ENCODE measurements around the gene SNX20.

The SNX20 gene

GRCh38 chr16:50704245-50704644 is 23.1 kb upstream of the SNX20 start:
- no peak for DNase-seq

GRCh38 chr16:50702725-50703124 is 21.6 kb upstream of the SNX20 start:
- no peak for DNase-seq

- DNase-seq, result no peak
These were observed 18.4 kb upstream of the SNX20 start for GRCh38 chr16:50699326-50700159.

DNA sequence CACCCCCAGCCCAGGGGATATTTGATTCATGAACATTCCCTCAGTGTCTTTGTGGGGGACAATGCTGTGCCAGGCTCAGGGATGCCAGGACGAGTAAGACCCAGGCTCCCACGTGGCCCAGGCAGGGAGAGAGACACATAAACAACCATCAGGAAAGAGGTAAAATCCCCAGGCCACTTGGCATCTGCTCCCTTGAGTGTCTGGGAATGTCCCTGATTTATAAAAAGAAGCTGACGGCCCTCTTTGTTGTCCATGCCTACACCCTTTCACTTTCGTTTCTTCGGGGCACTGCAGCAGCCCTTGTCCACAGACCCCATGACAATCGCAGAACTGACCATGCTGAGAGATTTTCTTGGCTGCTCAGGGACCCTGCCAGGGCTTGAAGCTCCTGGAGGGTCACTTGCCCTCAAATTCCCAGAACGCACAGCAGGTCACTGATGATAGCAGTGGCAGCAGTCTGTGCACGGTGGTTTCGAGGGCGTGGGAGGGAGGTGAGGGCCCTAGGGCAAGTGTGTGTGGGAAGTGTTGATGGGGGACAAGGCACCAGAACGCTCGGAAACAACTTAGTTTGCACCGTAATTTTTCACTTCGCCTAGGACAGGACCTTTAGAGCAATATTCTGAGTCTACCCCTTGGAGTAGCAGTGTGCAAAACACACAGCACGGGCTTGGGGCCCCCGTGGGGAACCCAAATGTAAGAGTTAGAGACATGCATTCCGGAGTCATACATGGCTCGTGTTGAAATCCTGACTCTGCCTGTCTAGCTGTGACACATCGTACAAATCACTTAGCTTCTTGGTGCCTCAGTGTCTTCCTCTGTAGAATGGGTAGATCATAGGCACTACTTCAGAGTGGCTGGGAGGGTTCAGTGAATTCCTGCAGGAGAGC is 17.0 kb upstream of the SNX20 start:
- no peak for DNase-seq

- no peak for DNase-seq
These were observed 16.3 kb upstream of the SNX20 start for GRCh38 chr16:50697421-50697715.

GRCh38 chr16:50696575-50697420 is 15.7 kb upstream of the SNX20 start:
- peak; percentile 30 for DNase-seq

DNA sequence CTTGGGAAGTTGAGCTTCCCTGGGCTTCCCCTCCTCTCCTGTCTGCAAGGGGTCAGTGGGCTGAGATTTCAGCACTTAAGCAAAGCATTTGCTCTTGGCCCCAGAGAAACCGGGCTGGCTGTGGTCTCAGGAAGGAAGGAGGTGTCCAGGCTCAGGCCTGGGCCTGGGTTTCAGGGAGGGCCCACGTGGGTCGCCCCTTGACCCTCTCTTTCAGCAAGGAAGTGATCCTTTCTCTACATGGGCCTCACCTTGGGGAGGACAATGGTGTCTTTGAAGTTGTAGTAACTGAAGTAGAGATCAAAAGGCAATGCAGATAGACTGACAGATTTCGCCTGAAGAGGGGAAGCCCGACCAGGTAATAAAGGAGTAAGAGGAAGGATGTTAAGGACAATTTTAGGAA is 15.0 kb upstream of the SNX20 start:
- DNase-seq, result no peak

DNA sequence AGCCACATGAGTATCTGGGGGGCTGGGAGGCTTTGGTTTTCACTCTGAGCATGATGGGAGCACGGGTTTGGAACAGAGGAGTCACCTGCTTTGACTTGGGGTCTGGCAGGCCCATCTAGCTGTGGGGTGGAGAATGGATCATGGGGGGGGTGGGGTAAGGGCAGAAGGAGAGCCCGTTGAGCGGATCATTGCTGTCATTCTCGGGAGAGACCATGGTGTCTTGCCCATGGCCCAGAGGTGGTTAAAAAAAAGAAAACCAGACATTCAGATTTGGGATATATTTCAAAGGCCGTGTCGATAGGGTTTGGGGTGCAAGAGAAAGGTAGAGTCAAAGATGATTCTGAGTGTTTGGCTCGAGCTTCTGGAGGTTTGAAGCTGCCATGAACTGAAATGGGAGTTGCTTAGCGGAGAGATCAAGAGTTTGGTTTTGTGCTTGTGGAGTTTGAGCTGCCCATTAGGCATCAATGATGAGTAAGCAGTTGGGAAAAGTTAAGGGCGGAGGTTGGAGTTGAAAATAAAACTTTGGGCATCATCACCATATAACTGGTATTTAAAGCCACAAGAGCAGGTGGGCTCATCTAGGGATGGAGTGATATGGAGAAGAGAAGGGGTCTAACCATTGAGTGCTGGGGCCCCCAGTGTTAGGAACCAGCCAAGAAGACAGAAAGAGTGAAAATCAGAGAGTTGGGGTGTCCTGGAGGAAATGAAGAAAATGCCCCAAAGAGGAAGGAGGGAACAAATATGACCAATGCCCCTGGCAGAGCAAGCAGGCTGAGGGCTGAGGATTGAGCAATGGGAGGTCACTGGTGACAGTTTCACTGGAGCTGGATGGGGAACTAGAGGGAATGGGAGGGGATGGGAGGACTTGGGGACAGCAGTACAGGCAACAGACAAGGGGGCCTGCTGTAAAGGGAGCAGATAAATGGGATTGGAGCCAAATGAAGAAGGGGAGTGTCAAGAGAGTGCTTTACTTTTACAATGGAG is 14.2 kb upstream of the SNX20 start:
- no peak for DNase-seq

DNA sequence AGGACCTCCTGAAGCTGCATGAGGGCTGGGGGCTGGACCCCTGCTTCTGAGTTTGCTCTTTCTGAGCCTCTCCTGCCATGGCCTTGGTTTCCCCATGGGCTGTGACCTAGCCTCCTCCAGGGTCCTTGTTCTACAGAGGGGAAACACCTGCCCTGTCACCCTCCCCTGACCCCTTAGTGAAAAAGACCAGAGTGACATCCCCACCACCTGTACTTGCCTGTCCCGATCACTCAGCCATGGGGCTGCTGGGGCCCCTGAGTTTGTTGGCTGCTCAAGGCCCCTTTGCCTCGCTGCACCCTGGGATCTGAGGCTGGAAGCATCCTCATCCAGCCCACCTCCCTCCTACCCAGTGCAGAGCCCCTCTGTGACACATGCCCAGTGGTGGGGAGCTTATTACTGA is 13.1 kb upstream of the SNX20 start:
- DNase-seq, result no peak

DNA sequence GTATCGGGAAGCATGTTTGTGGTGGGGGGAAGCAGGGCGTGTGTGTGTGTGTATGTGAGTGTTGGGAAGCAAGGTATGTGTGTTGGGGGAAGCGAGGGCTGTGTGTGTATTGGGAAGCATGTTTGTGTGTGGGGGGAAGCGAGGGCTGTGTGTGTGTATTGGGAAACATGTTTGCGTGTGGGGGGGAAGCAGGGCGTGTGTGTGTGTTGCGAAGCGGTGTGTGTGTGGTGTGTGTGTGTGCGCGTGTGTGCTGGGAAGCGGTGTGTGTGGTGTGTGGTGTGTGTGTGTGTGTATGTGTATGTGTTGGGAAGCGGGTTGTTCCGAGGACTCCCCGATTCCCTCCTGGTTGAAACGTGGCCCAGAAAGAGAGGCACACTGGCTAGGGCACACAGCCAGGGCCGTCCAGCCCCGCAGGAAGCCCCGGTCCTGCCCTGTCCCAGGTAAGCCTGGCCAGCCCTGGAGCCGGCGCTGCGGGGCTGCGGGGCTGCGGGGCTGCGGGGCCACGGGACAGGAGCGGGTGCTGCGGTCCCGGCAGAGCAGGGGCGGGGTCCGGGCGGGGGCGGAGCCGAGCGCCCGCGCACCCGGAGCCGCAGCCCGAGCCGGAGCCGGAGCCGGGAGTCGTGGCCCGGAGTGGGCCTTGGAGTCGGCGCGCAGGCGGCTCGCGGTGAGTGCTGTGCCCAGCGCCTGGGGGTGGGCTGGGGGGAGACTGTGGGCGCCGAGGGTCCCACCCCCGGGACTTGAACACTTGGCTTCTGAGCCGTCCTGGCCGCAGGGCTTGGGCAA is 12.1 kb upstream of the SNX20 start, which contains the start of gene NOD2:
NOD2 (plus strand) TSS at position 608 of the 783 bp plus-strand sequence. CDS start 5,890 bp downstream, outside the sequence.
- DNase-seq, result no peak

DNA sequence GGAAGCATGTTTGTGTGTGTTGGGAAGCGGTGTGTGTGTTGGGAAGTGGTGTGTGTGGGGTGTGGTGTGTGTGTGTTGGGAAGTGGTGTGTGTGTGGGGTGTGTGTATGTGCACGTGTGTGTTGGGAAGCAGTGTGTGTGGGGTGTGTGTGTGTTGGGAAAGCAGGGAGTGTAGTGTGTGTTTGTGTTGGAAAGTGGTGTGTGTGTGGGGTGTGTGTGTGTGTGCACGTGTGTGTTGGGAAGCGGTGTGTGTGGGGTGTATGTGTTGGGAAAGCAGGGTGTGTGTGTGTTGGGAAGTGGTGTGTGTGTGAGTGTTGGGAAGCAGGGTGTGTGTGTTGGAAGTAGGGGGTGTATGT is 11.5 kb upstream of the SNX20 start:
- DNase-seq, result no peak

- DNase-seq, result no peak
These were observed 9.1 kb upstream of the SNX20 start for GRCh38 chr16:50690177-50690576.

- no peak for DNase-seq
These were observed 7.8 kb upstream of the SNX20 start for GRCh38 chr16:50688867-50689266.

GRCh38 chr16:50688083-50688482 is 7.0 kb upstream of the SNX20 start:
- no peak for DNase-seq

DNA sequence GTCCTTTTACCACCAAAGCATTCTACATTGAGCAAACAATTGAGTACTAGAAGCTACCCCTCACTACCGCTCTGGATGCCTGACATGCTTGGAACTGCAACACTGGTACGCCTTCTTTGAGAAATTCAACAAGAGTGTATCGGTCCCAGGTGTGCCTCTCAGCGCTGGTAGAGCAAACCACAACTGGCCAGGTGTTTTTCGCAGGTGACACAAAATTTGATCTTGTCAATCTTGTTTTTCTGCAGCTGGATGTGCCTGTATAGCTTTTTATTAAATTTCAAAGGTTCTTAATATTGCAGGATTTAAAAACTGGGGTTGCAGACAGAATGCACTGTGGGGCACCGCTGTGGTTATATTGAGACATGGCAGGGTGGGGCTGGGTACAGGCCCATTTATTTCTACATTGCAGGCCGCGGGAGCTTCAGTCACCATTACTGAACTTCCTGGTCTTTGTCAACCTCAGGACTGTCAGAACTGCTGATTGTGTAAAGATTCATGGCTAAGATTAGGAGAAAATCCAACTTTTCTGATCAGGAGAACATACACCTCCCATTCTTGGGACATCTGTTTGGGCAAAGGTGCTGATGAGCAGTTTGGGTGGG is 4.5 kb upstream of the SNX20 start:
- DNase-seq, result no peak

GRCh38 chr16:50684823-50685461 is 3.8 kb upstream of the SNX20 start:
- DNase-seq, result no peak

GRCh38 chr16:50683689-50684374 is 2.7 kb upstream of the SNX20 start:
- DNase-seq, result no peak

DNA sequence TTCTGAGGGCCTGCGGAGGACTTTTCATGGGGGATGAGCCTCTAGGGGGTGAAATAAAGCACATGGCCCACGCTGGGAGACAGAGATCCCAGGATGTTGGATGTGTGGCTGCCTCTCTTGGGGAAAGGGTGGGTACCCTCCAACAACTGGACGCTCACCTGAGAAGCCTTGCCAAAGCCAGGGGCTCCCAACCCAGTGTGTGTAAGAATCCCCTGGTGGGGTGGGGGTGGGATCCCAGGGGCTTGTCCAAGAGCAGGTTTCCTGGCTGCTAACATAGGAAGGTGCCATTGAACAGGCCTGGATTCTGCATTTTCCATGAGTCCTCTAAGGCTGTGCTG is 587 bp downstream of the SNX20 start:
- DNase-seq, result no peak

DNA sequence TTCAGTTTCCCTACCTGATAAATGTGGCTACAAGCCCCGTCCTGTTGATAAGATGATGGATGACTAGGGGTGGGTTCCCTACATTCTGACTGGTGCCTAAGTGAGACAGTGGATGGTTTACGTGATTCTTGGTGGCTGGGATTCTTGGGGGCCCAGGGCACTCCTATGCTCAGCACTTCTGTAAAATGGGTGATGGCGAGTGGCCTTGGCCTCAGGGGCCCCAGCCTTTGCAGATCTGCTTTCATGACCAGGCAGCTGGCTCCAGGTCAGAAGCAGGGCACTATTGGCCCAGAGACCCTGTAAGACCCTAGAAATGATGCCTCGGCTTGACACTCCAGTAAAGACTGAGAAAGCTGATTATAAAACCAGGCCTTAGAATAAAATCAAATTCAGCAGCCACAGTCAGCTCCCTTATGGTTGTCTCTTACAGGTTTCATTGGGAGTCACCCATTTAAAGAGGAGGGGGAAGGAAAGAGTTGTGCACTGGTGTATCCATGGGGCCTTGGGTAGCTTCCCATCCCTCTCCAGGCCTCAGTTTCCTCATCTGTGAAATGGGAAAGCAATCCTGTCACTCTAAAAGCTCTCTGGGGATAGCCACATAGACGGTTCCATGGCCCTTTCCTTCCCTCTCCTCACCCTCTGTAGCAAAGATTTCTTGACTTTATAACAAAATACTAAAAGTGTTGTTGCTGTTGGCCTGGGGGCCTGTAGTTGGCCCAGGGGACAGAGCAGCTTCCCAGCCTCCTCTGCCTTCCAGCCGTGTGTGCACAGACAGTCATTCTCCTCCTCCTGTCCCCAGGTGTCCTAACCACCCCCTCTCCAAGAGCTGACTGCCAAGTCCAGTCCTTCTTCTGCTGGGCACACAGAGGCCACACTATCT is 1.2 kb downstream of the SNX20 start:
- no peak for DNase-seq

Measured in activated CD4-positive, alpha-beta T cell treated with anti-CD3 and anti-CD28 coated beads for 1 hour (primary cell).